ENCODE measurements around the gene SAMD11.
"Not testable (repeated sequence)": the region's sequence is repeated elsewhere in the genome, so short reads cannot be mapped to it uniquely, and the experiment has no call there.

Gene SAMD11

DNA sequence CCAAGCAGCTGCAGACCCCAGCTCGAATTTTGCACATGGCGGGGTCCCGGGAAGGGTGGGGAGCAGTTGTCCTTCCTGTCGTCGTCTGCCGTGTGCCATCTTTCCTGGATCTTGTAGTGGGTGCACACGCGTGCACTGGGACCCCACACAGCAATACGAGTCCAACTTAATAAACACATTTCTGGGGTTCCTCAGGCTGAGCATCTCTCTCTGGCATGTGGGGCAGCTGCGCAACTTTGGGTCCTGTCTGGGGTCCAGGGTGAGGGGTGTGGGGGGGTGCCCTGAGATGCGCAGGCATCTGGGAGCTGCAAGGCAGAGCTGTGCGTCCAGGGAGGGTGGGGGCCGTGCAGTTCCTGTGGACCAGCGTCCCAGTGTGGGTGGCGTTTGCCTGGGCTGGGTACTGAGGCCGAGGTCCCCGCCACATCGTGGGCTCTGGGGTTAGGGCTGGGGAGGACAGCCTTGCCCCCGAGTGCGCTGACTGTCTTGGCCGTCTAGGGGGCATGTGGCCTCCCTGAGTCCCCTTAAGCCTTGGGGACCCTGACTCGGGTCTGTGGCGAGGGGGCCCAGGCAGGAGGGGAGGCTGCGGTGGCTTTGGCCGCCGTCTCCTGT, 41.9 kb downstream of the SAMD11 start:
- DNase-seq, result no peak

DNA sequence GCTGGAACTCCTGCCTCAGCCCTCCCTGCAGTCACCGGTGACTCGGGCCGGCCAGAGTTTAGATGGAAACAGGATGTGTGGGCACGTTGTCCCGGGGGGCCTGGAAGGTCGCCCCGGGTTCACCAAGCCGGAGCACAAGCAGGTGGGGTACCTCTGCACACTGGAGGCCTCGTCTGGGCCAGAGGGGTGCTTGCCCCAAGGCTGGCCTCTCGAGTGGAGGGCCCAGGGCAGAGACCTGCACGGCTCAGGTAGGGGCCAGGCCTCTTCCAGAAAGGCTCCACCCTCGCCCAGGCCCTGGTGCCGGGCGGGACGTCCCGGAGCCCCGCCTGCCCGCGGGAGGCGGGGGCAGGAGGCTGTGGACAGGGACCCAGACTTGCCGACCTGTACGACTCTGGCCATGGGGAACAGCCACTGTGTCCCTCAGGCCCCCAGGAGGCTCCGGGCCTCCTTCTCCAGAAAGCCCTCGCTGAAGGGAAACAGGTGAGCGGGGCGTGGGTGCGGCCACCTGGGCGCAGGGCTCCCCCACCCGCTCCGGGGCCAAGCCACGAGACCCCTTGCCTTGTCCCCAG, 42.5 kb downstream of the SAMD11 start, which contains the start of gene PLEKHN1:
PLEKHN1 (plus strand) TSS at position 348 of the 569 bp plus-strand sequence; CDS start at position 398, 50 bp downstream.
- no peak for DNase-seq

DNA sequence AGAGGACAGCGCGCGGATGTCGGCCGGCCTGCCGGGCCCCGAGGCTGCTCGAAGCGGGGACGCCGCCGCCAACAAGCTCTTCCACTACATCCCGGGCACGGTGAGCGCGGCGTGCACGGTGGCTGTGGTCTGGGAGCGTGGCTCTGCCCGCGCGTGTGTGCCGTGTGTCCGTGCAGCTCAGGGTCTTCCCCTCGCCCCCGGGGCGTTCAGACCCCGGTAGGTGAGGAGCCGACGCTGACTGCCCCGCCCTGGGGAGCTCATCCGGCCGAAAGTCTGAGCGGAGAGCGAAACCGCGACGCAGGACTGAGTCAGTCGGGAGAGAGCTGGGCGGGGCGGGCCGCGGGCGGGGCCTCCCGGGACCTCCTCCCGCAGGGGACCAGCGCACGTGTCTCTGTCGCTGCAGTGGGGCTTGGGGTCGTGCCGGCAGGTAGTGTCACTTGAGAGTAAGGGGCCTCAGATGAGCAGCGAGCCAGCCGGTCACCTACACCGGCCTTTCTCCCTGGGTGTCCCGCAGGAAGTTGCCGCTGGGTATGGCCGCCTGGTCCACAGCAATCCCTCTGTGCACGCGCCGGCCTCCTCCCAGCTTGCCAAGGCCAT, 43.1 kb downstream of the SAMD11 start:
- DNase-seq, result peak; percentile 68

DNA sequence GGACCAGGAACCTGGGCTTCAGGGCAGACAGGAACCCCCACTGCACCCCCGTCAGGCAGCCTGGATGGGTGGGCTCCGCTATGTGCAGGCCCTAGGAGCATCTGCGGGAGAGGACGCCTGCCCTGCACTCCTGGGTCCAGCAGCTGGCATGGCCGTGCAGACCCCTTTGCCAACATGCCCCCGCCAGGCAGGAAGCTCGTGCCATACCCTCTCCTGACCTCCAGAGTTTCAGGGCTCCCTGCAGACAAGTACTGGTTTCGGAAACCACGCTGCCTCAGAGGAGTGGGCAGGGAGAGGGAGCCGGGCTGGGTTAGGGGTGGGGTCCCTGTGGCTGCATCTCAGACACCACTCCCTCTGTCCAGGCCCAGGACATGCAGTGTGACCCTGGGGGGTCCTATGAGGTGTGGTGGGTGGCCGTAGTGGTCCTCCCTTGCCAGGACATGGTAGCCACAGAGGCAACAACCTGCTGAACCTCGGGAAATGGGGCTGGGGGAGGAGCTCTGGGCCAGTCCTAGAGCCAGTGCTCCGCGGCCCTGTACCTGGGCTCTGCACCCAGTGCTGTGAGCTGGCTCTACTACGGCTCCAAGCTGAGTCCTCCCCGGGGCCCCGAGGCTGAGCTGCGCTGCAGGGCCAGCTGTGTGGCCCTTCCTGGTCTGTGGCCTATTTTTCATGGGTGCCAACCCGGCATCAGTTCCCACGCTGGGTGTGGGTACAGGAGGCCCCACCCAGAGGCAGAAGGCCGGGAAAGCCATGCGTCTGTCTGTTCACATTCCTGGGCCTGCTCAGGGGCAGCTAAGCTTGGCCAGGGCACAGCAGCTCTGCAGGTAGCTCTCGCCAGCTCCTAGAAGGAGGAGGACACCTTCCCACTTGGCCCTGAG, 44.0 kb downstream of the SAMD11 start:
- DNase-seq, result no peak

DNA sequence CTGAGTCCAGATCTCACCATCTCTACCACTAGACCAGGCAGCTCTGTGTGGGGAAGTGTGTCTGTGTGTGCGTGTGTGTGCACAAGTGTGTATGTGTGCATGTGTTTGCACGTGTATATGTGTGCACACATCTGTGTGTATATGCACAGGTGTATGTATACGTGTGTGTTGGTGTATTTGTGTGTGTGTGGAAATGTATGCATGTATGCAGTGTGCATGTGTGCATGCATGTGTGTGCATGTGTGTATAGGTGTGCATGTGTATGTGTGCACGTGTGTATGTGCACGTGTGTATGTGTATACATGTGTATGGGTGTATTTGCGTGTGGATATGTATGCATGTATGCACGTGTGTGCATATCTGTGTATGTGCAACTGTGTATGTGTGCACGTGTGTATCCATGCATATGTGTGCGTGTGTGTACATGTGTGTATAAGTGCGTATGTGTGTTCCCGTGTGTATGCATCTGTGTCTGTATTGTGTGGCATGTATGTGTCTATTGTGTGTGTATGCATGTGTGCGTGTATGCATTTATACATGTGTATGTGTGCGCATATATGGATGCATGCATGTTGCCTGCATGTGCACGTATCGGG, 45.6 kb downstream of the SAMD11 start:
- no peak for DNase-seq

DNA sequence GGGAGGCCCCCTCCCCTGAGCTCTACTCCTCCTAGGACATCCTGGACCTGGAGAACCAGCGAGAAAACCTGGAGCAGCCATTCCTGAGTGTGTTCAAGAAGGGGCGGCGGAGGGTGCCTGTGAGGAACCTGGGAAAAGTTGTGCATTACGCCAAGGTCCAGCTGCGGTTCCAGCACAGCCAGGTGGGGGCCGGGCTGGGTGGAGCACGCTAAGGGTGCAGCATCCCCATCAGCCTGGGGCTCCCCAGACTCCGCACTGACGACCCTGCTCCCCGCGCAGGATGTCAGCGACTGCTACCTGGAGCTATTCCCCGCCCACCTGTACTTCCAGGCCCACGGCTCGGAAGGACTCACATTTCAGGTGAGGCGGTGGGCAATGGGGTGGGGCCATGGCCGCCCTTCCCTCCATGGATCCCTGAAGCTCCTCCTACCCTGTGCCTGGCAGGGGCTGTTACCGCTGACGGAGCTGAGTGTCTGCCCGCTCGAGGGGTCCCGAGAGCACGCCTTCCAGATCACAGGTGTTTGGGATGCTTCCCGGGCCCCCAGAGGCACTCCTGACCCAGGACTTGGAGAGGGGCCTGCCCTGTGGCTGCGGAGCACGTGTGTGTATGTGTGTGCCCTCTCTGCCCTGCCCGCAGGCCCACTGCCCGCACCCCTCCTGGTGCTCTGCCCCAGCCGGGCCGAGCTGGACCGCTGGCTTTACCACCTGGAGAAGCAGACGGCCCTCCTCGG, 46.7 kb downstream of the SAMD11 start:
- no peak for DNase-seq

DNA sequence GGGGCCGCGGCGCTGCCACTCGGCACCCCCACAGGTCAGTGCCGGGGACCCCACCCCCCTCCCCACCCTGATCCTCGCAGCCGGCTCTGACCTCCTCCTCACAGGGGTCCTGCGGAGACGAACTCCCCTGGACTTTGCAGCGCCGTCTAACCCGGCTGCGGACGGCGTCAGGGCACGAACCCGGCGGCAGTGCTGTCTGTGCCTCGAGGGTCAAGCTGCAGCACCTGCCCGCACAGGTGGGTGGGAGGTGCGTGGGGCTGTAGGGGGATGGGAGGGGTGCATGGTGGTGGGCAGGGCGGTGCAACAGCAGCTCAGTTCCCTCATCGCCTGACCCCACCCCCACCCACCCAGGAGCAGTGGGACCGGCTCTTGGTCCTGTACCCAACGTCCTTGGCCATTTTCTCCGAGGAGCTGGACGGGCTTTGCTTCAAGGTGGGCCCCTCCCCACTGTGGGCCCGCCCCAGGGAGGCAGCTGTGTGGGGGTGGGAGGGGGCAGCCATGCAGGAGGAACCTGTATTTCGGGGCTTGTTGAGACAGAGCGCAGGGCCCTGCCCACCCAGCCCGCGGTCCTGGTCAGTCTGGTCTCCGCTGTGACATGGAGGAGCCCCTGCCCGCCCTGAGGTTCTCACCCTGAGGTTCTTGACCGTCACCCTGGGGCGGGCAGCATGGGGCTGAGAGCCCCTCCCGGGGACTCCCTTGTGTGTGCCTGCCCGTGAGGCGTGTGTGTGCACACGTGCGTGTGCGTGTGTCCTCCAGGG, 47.4 kb downstream of the SAMD11 start:
- no peak for DNase-seq

DNA sequence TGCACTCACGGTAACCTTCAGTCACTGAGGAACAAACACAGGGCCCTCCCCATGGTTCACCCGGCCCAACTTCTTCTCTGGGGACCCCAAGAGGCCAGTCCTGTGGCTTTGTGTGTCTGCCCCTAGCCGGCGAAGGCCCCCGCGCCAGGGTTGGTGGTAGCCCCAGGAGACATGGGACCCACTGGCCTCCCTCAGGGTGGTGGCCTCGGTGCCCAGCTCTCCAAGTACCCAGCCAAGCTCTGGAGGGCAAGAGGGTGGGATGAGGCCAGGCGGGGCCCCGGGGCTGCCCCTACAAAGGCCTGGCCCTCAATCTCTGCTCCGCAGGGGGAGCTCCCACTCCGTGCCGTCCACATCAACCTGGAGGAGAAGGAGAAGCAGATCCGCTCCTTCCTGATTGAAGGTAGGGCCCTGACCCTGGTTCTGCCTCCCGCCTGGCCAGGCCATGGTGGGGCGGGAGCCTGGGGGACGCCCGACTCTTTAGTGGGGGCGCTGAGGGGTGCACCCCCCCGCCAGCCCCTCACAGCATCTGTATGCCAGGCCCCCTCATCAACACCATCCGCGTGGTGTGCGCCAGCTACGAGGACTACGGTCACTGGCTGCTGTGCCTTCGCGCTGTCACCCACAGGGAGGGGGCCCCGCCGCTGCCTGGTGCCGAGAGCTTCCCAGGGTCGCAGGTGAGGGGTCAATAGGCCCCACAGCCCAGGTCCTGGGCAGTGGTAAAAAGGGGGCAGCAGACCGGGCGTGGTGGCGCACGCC, 48.2 kb downstream of the SAMD11 start:
- DNase-seq, result no peak

DNA sequence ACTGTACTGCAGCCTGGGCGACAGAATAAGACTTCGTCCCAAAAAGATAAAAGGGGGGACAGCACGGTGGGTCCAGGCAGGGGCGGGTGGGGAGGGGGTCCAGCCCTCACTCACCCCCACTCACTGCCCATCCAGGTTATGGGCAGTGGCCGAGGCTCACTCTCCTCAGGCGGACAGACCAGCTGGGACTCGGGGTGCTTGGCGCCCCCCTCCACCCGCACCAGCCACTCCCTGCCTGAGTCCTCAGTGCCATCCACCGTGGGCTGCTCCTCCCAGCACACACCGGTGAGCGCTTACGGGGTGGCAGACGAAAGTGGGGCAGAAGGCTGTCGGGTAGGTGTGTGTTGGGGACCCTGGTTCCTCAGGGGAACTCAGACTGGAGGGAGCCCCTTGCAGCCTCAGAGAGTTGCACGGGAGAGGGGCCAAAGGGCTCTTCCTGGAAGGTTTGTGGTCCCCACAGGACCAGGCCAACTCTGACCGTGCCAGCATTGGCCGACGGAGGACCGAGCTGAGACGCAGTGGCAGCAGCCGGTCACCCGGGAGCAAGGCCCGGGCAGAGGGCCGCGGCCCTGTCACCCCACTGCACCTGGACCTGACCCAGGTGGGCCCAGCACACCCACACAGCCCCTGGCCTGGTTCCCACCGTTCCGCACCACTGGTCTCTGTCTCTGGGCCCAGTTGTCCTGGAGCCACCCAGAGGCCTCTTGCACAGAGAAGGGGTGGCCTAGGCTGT, 49.2 kb downstream of the SAMD11 start:
- no peak for DNase-seq

DNA sequence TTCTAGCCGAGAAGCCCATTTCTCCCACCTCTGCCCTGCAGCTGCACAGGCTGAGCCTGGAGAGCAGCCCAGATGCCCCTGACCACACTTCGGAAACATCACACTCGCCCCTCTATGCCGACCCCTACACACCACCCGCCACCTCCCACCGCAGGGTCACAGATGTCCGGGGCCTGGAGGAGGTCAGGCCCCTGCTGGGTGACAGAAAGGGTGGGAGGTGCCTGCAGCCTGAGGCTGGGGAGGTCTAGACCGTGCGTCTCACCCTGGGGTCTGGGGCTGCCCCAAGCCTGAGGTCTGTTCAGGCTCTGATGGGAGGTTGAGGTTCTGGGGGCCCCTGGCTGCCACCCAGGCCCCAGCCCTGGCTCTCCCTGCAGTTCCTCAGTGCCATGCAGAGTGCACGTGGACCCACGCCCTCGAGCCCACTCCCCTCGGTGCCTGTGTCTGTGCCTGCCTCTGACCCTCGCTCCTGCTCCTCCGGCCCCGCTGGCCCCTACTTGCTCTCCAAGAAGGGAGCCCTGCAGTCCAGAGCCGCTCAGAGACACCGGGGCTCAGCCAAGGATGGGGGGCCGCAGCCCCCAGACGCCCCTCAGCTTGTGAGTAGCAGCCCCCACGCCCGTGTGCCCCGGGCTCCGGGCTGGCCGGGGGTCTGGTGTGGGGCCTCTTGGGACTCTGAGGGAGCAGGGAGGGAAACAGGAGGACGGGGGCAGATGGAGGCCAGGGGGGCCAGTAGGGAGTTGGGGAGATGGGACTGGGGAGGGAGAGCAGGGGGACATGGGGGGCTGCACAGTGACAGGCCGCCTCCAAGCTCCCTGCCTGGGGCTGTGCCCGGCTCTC, 50.0 kb downstream of the SAMD11 start:
- DNase-seq, result no peak

DNA sequence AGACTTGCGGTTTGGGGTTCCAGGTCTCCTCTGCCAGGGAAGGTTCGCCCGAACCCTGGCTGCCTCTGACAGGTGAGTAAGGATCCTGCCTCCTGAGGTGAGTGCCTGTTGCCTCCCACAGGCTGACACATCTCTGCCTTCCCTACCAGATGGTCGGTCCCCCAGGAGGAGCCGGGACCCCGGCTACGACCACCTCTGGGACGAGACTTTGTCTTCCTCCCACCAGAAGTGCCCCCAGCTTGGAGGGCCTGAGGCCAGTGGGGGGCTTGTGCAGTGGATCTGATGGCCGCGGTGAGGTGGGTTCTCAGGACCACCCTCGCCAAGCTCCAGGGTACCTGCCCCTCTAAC, 50.5 kb downstream of the SAMD11 start:
- no peak for DNase-seq

DNA sequence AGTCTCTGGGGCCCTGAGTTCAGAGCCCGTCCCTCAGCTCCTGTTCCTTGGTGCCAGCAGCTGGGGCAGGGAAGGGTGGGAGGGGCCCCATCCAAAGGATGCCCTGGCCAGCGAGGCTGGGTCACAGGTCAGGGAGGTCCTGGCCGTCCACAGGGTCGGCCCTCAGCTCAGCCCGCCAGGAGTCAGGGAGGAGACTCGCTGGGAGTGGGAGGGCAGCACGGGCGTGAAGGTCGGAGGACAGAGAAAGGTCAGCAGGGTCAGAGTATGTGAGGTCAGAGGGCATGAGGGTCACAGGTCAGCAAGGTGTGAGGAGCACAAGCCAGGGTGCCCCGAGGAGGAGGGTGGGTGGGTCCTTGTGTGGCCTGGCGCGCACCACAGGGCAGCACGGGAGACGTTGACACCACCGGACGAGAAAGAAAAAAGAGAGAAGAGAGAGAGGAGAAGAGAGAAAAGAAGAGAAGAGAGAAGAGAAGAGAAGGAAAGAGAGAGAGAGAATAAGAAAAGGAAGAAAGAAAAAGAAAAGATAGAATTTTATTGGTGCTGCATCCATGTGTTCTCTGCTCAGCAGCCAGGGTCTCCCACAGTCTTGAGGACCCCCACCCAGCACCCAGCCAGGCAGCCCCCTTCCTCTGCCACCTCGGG, 51.1 kb downstream of the SAMD11 start:
- DNase-seq, result no peak

DNA sequence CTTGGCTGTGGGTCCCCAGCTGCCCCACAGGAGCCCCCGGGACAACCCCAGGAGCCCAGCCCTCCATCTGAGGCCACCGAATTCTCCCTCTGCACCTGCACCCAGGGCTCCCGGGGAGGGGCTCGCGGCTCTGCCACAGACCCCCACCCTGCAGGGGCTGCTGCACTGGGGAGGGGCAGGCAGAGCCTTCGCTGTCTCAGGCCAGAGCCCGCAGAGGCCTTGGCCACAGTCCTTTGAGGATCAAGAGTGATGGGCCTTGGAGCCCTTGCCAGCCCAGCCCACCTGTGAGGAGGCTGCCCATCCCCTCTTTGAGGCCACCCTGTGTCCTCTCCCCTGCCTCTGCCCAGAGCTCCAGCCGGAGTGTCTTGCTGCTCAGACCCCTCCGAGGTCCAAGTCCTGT, 51.6 kb downstream of the SAMD11 start:
- no peak for DNase-seq

DNA sequence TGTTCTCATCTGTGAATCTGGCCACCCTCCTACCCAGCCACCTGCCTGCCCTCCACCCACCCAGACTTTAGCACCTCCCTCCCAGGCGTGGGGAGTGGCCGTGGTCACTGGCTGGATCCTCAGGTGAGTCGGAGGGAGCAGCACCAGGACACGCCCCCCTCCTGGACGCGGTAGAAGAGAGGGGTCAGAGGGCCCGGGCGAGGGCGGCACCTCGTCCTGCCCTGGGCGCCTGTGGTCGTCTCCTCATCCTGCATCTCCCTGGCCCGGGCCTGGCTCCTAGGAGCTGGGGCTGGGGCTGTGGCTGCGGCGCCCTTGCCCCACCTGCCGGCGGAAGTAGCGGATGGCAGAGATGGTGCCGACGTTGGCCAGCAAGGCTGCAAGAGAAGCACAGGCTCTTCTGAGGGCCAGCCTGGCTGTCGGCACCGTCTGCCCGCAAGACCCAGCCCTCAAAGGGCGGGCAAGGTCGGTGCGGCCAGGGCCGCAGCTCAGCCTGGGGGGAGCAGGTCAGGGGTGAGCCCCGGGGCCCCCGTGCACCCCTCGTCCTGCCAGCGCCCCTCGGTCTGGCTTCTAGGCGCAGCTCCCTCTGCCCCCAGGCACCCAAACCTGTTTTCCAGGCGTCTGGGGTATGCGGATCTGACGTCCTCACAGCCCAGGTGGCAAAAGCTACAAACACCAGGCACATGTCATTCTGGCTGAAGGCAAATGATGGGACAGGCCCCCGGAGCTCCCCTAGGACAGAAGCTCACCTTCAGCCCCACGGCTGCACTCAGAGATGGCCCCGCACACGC, 52.4 kb downstream of the SAMD11 start:
- no peak for DNase-seq

DNA sequence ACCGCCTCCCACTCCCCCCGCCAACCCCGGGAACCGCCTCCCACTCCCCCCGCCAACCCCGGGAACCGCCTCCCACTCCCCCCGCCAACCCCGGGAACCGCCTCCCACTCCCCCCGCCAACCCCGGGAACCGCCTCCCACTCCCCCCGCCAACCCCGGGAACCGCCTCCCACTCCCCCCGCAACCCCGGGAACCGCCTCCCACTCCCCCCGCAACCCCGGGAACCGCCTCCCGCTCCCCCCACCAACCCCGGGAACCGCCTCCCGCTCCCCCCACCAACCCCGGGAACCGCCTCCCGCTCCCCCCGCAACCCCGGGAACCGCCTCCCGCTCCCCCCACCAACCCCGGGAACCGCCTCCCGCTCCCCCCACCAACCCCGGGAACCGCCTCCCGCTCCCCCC, 53.1 kb downstream of the SAMD11 start:
- not testable (repeated sequence) for DNase-seq

DNA sequence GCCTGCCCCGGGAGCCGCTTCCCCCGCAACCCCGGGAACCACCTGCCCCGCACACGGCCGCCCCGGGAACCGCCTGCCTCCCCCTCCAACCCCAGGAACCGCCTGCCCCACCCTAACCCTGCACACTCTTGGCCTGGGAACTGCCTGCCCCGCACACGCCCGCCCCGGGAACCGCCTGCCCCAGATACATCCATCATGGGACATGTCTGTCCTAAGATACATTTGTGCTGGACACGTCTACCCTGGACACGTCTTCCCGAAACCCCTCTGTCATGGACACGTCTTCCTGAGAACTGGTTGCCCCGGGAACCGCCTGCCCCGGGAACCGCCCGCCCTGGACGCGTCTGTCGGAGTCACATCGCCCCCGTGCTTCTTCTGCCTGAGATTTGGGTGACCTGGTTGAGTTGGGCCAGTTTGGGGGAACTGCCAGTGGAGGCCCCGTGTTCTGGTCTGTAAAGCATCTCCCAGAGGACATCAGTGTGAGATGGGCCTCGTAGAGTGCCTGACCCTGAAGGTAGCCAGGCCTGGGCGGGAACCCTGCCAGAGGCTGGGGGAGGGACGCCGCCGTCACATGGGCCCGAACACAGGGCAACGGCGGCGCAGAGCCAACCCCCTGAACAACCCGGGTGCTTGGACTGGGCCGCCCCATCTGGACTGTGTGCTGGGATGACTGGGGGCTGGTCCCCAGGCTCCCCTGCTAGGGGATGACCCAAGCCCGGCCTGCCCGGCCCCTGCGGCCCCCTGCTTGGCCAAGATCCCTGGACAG, 54.5 kb downstream of the SAMD11 start:
- no peak for DNase-seq

Data from T-helper 9 cell (primary cell).